ENCODE data around the gene ZNF438. TPM values are rescaled to one million over a fixed set of nuclear protein-coding genes. Genes with fewer than 3 reads are reported as not detected.

Gene ZNF438
- total and polyA plus RNA-seq, 2 of the 13 experiments (the other 11 are each of a cell fraction or from before 2014, with no cell fraction given), result 0.75 to 0.83 TPM

DNA sequence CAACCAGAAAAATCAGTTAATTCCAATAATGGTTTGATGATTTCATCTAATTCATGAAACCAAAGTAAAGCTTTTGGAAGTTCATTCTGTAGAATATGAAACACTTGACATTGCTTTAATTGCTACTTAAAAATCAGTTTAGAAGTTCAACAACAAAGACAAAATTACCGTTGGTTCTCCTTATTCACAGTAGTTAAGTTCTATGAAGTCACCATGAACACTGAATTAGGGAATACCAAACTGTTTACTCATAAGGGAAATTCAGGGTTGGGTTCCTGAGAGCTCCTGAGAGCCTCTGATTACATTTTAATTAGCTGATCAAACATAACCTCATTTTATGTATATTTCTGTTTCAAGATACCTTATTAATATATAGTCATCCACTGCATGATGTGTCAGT, 46.2 kb downstream of the ZNF438 start (continued):
- TF ChIP-seq ZFAT (CRISPR knock-in tag; conservative IDR thresholded peaks at IDR 0.05) (no peak), ZNF572 (CRISPR knock-in tag; IDR thresholded peaks at IDR 0.05) (no peak), ZNF737 (CRISPR knock-in tag; IDR thresholded peaks at IDR 0.05; ENCODE audit: borderline replicate concordance) (no peak), KAT8 (CRISPR knock-in tag; IDR thresholded peaks at IDR 0.05) (no peak), ZBTB4 (CRISPR knock-in tag; IDR thresholded peaks at IDR 0.05; ENCODE audit: borderline replicate concordance) (no peak), ZNF362 (CRISPR knock-in tag; IDR thresholded peaks at IDR 0.05; ENCODE audit: borderline replicate concordance) (no peak), RELA (CRISPR knock-in tag; IDR thresholded peaks at IDR 0.05) (no peak), ZNF567 (CRISPR knock-in tag; IDR thresholded peaks at IDR 0.05; ENCODE audit: borderline replicate concordance) (no peak), ZNF260 (CRISPR knock-in tag; IDR thresholded peaks at IDR 0.05; ENCODE audit: borderline replicate concordance, low read depth) (no peak), ZNF615 (CRISPR knock-in tag; IDR thresholded peaks at IDR 0.05; ENCODE audit: borderline replicate concordance) (no peak)

All from HepG2 (cell line).